Prostate gland (tissue), 2 donors: Measurements from ENCODE around the gene IMMP2L.

Experiments used
- POLR2A ChIP-seq: fragments of 450-650 bp; IDR thresholded peaks from one replicate; pipeline ENCODE4 v1.6.1; 2016; ENCODE audit warnings: antibody characterized with exemption, mild to moderate bottlenecking
- POLR2AphosphoS5 ChIP-seq: sonication (generic); formaldehyde crosslinking; IDR thresholded peaks from one replicate; pipeline ENCODE4 v1.6.1; 2017; ENCODE audit warnings: antibody characterized with exemption
- TF ChIP-seq, protein P1 (sequence below), 4 experiments: fragments of 200-600 bp in 2 of 4; fragments of 450-650 bp in 2 of 4; sonication (generic) in 2 of 4; IDR thresholded peaks; 1 replicate in 3 of 4; 2 replicates in 1 of 4; pipeline ENCODE4 v1.5.1; 2016 to 2019; ENCODE audit warnings: antibody characterized with exemption in 4 of 4, mild to moderate bottlenecking in 2 of 4, moderate library complexity in 2 of 4

DNA sequence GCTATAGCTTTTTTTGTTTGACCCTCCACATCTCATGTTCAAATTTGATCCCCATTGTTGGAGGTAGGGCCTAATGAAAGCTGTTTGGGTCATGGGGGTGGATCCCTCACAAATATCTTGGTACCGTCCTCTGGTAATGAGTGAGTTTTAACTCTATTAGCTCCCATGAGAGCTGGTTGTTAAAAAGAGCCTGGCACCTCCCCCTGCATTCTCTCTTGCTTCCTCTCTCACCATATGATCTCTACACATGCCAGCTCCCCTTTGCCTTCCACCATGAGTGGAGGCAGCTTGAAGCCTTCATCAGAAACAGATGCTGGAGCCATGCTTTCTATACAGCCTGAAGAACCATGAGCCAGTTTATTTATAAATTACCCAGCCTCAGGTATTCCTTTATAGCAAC is 43.0 kb upstream of the IMMP2L start:
- TF ChIP-seq, protein P1, sequence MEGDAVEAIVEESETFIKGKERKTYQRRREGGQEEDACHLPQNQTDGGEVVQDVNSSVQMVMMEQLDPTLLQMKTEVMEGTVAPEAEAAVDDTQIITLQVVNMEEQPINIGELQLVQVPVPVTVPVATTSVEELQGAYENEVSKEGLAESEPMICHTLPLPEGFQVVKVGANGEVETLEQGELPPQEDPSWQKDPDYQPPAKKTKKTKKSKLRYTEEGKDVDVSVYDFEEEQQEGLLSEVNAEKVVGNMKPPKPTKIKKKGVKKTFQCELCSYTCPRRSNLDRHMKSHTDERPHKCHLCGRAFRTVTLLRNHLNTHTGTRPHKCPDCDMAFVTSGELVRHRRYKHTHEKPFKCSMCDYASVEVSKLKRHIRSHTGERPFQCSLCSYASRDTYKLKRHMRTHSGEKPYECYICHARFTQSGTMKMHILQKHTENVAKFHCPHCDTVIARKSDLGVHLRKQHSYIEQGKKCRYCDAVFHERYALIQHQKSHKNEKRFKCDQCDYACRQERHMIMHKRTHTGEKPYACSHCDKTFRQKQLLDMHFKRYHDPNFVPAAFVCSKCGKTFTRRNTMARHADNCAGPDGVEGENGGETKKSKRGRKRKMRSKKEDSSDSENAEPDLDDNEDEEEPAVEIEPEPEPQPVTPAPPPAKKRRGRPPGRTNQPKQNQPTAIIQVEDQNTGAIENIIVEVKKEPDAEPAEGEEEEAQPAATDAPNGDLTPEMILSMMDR (IDR thresholded peaks at IDR 0.05) = no peak
- TF ChIP-seq POLR2AphosphoS5 = no peak
- TF ChIP-seq POLR2A = no peak
